Spinal cord (tissue), 10 donors: Measurements from ENCODE around the gene SYNGR1. TPM values are rescaled to one million over a fixed set of nuclear protein-coding genes. Genes with fewer than 3 reads are reported as not detected.

ENCODE experiments used
- DNase-seq, 6 donors: peaks; one replicate each; pipeline versions ENCODE4 v3.0.0 to v3.0.0-alpha.2; 2013 to 2015; ENCODE audit warnings: low spot score in 6 of 6, low read depth in 4 of 6
- H3K27ac ChIP-seq: one replicate; pipeline ENCODE4 v1.5.1; 2013; ENCODE audit warnings: low read depth, low read length, control low read depth
- H3K27me3 ChIP-seq: one replicate; pipeline ENCODE4 v1.6.1; 2013; ENCODE audit warnings: low read length; ENCODE audit not compliant: control insufficient read depth, insufficient read depth
- H3K36me3 ChIP-seq: one replicate; pipeline ENCODE4 v1.6.1; 2013; ENCODE audit warnings: low read length; ENCODE audit not compliant: control insufficient read depth, insufficient read depth
- H3K4me1 ChIP-seq: one replicate; pipeline ENCODE4 v1.6.1; 2013; ENCODE audit warnings: low read length; ENCODE audit not compliant: control insufficient read depth, insufficient read depth
- H3K4me3 ChIP-seq: one replicate; pipeline ENCODE4 v1.5.1; 2013; ENCODE audit warnings: low read depth, low read length, control low read depth
- H3K9me3 ChIP-seq: one replicate; pipeline ENCODE4 v1.6.1; 2013; ENCODE audit warnings: low read length; ENCODE audit not compliant: control insufficient read depth, insufficient read depth
- WGBS: methylation state at CpG from one replicate; pipeline ENCODE4 v1.1.5; 2013; ENCODE audit warnings: missing lambda C conversion rate; ENCODE audit not compliant: insufficient coverage; 5-methylcytosine and 5-hydroxymethylcytosine counted together
- polyA plus RNA-seq, 2 donors: library from polyadenylated mRNA; unstranded; fragments of 120-200 nt; gene quantifications; one replicate each; pipeline ENCODE4 v1.2.1, GENCODE V29; 2013; ENCODE audit not compliant: insufficient read length in 2 of 2
- total RNA-seq, 2 donors: library from RNA; depleted of rRNA in 1 of 2; stranded (reverse); fragments of 120-200 nt in 1 of 2; fragments of >200 nt in 1 of 2; gene quantifications; one replicate each; pipeline versions ENCODE4 v1.2.3 to v1.2.4, GENCODE V29; 2013 to 2014
- donor health status: healthy.

SYNGR1 gene
- total and polyA plus RNA-seq, 4 donors: 43.8 to 99.1 (median 71.0) TPM

DNA sequence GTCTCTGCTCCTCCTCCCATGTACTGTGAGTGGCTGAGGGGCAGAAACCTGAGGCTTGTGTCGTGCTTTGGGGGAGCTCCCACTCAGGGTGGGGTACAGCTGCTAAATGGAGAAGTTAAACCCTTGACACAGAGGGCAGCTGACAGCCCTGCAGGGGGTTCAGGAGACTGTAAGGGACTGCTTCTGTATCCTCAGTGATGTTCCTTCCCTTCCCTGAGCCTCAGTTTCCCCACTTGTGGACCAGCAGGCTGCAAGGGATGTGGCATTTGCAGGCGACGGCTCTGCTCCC, 15.6 kb downstream of the SYNGR1 start:
- 100% methylated on average over 3 of the region's 3 CpGs for WGBS
- Histone ChIP-seq H3K4me3 (no peak overlapping the region), H3K9me3 (no peaks in the 10 kb centered on the region), H3K36me3 (peaks cover 47% of the 10 kb centered on the region), H3K27ac (no peak overlapping the region), H3K4me1 (peaks cover 22% of the 10 kb centered on the region), H3K27me3 (no peaks in the 10 kb centered on the region)
- no peak for DNase-seq

DNA sequence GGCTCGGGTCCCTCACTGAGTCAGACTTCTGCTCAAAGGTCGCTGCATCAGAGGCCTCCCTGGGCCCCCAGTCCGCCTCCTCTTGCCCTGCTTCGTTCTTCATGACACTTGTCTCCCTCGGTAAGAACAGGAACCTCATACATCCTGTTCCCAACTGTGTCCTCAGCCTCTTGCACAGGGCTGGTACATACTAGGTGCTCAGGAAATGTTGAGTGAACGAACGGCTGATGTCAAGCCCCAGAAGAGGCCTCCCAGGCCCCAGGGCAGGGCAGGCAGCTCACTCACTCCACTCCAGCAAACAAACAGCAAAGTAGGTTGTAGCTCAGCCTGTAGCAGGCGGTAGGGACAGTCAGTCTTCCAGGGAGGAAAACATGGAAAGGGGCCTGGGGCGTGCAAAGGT, 17.2 kb downstream of the SYNGR1 start:
- DNase-seq: no peak
- Histone ChIP-seq H3K27me3 (no peaks in the 10 kb centered on the region), H3K36me3 (peaks cover 36% of the 10 kb centered on the region), H3K27ac (no peak overlapping the region), H3K4me3 (no peak overlapping the region), H3K9me3 (no peaks in the 10 kb centered on the region), H3K4me1 (peaks cover 22% of the 10 kb centered on the region)
- 95% methylated on average over 9 of the region's 9 CpGs for WGBS

DNA sequence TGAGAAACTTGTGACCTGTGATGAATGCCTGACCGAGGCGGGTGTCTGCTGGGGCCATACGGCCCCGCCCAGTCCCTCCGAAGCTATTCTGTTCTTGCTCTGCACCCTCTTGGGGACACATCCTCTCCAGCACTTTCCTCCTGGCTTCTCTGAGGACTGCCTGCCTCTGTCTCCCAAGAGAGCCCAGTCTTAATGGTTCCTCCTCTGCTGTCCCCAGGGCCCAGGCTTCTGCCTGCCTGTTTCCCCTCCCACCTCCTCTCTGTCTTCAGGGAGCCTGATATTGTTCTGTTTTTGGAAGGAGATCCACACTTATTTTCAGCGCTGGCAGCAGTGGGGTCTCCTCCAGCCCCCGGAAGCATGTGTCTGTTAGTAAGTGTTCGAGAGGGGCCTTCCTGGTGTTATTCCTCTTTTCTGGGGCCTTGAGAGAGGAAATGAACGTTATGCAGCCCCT, 18.7 kb downstream of the SYNGR1 start:
- WGBS: 78% methylated on average over 5 of the region's 9 CpGs
- no peak overlapping the region for H3K27ac ChIP-seq
- H3K27me3 ChIP-seq: no peaks in the 10 kb centered on the region
- H3K4me1 ChIP-seq: peaks cover 16% of the 10 kb centered on the region
- H3K9me3 ChIP-seq: no peaks in the 10 kb centered on the region
- no peak for DNase-seq
- no peak overlapping the region for H3K4me3 ChIP-seq
- peaks cover 30% of the 10 kb centered on the region for H3K36me3 ChIP-seq

DNA sequence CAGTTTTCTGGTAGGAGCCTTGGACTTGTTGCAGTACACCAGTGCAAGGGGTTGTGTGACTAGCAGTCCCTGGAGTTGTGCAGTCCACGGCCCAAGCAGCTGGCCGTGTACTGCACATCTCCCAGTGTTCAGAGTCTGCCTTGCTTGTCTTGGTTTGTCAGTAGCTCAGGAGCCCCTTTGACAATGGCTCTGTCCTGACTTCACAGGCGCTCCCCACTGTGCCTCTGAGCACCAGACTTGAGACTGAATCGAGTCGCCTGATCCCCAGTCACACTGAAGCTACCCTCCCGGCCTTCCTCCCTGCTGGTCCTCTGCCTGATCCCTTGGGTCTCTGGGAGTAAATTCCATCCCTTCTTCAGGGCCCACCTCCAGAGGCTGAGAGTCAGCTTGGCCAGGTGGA, 19.4 kb downstream of the SYNGR1 start:
- H3K27me3 ChIP-seq: no peaks in the 10 kb centered on the region
- WGBS: 89% methylated on average over 6 of the region's 6 CpGs
- peaks cover 33% of the 10 kb centered on the region for H3K36me3 ChIP-seq
- peaks cover 9% of the 10 kb centered on the region for H3K4me1 ChIP-seq
- no peak overlapping the region for H3K4me3 ChIP-seq
- DNase-seq: no peak
- H3K9me3 ChIP-seq: no peaks in the 10 kb centered on the region
- H3K27ac ChIP-seq: no peak overlapping the region

DNA sequence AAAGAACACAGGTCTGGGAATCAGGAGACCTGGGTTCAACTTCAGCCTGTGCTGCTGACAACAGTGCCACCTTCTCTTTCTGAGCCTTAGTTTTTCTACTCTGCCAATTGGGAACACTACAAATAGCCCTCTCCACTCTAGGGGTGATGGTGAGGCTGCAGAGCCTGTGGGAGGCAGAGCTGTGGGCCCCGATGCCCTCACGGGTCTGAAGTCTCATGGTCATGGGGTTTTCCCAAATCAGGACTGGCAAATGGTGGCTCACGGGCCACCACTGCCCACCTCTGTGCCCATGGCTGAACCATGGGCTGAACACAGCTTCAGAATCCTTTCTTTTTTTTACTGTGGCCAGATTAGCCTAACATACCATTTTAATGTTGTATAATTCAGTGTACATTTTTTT, 19.8 kb downstream of the SYNGR1 start:
- Histone ChIP-seq H3K9me3 (no peaks in the 10 kb centered on the region), H3K27ac (no peak overlapping the region), H3K4me1 (peaks cover 9% of the 10 kb centered on the region), H3K36me3 (peaks cover 37% of the 10 kb centered on the region), H3K4me3 (no peak overlapping the region), H3K27me3 (no peaks in the 10 kb centered on the region)
- WGBS: 87% methylated on average over 3 of the region's 3 CpGs
- no peak for DNase-seq

DNA sequence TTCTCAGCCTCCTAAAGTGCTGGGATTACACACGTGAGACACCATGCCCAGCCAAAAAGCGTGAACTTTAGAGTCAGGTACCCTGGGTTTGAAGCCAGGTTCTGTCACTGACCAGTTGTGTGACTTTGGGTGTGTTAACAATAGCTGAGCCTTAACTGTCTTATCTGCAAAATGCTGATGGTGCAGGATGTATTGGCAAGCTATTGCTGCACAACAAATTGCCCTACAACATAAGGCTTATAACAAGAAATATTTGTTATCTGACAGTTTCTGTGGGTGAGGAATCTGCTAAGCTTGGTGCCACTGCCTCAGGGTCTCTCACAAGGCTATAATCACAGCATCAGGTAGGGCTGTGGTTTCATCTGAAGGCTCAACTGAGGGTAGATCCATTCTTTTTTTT, 21.9 kb downstream of the SYNGR1 start:
- WGBS: 100% methylated on average over 1 of the region's 2 CpGs
- H3K27ac ChIP-seq: no peak overlapping the region

DNA sequence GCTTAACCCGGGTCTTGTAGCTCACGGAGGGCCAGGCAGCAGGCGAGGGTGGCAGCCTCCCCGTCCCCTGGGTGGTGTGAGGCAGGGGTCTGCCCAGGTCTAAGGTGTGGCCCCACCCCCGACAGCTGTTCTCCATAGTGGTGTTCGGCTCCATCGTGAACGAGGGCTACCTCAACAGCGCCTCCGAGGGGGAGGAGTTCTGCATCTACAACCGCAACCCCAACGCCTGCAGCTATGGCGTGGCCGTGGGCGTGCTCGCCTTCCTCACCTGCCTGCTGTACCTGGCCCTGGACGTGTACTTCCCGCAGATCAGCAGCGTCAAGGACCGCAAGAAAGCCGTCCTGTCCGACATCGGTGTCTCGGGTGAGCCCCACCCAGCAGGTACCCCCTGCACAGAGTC, 24.4 kb downstream of the SYNGR1 start:
- DNase-seq: no peak
- Histone ChIP-seq H3K4me1 (no peaks in the 10 kb centered on the region), H3K9me3 (no peaks in the 10 kb centered on the region), H3K27ac (no peak overlapping the region), H3K27me3 (no peaks in the 10 kb centered on the region), H3K36me3 (peaks cover 58% of the 10 kb centered on the region), H3K4me3 (no peak overlapping the region)
- 91% methylated on average over 24 of the region's 24 CpGs for WGBS

More for the DNA sequence above, 21.9 kb downstream of the SYNGR1 start:
- no peaks in the 10 kb centered on the region for H3K9me3 ChIP-seq
- DNase-seq: no peak
- H3K4me3 ChIP-seq: no peak overlapping the region
- H3K27me3 ChIP-seq: no peaks in the 10 kb centered on the region
- H3K4me1 ChIP-seq: peaks cover 9% of the 10 kb centered on the region
- H3K36me3 ChIP-seq: peaks cover 50% of the 10 kb centered on the region

DNA sequence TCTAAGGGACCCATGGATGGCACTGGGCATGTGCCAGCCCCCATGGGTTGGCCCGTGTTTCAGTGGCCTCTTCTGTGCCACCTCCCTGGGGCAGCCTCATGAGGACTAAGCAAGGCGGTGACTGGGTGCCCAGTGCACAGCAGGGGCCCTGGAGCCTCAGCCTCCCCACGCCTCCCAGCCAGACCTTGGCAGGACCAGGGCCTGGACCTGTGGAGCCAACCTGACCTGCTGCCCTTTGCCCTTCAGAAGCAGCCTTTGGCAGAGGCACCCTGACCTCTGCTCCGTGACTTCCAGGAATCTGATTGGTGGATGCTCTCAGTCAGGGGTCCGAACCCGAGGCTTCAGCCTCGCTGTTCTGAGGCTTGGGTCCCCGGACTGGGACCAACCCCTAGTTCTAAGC, 25.0 kb downstream of the SYNGR1 start:
- no peak overlapping the region for H3K4me3 ChIP-seq
- 89% methylated on average over 8 of the region's 8 CpGs for WGBS

DNA sequence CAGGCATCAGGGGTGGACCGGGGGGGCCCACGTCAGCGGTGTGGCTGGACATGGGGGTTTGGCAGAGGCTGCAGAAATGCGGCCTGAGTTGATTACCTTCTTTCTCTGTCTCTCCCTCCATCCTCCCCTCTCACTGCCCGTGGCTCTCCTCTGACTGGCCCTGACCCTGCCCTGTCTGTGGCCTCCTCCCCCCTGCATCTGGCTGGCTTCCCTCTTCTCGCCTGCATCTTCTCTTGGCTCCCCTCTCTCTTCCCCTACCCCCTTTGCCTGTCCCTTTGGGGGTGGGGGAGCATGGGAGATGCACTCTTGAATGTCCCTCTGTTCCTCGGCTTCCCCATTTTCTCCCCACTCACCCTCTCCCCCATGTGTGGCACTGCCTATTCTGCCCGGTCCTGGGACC, 25.9 kb downstream of the SYNGR1 start:
- Histone ChIP-seq H3K36me3 (peaks cover 69% of the 10 kb centered on the region), H3K4me3 (no peak overlapping the region), H3K27me3 (no peaks in the 10 kb centered on the region), H3K4me1 (no peaks in the 10 kb centered on the region), H3K27ac (no peak overlapping the region), H3K9me3 (no peaks in the 10 kb centered on the region)
- no peak for DNase-seq
- 83% methylated on average over 6 of the region's 8 CpGs for WGBS

More for the DNA sequence above, 25.0 kb downstream of the SYNGR1 start:
- no peaks in the 10 kb centered on the region for H3K9me3 ChIP-seq
- no peak for DNase-seq
- H3K27ac ChIP-seq: no peak overlapping the region
- H3K4me1 ChIP-seq: no peaks in the 10 kb centered on the region
- H3K36me3 ChIP-seq: peaks cover 64% of the 10 kb centered on the region
- H3K27me3 ChIP-seq: no peaks in the 10 kb centered on the region

DNA sequence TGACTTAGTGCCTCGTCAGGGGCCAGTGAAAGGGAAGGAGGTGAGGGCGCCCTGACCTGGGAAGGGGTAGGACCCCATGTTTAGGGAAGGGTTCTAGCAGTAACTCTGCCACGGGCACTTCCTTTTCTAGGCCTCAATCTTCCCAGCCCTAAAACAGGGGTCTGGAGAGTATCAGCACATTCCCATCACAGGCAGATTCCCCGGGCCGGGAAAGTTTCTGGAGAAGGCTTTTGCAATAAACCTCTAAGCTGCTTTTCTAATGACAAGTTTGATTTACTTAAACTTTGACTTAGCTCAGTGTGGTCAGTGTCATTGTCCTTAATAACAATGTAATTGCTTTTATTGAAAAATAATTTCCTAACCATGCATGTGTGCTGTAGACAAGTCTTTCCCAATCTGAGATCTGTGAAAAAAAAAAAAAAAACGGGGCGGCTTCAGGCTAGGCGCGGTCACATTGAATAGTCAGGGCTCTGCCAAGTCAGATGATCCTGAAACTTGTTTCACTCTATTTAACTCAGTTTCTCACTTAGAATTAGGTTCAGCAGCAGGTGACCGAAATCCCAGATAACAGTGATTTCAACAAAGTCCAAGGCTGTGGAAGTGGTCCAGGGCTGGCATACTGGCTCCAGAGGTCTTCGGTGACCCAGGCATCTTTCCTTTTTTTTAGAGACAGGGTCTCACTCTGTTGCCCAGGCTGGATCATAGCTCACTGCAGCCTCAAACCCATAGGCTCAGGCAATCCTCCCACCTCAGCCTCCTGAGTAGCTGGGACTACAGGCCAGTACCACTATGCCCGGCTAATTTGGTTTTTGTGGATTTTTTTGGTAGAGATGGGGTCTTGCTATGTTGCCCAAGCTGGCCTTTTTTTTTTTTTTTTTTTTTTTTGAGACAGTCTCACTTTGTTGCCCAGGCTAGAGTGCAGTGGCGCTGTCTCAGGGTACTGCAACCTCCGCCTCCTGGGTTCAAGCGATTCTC, 30.3 kb downstream of the SYNGR1 start:
- no peaks in the 10 kb centered on the region for H3K27me3 ChIP-seq
- no peak for DNase-seq
- H3K4me3 ChIP-seq: no peak overlapping the region
- H3K9me3 ChIP-seq: no peaks in the 10 kb centered on the region
- no peaks in the 10 kb centered on the region for H3K4me1 ChIP-seq
- peaks cover 90% of the 10 kb centered on the region for H3K36me3 ChIP-seq
- WGBS: 91% methylated on average over 6 of the region's 15 CpGs
- no peak overlapping the region for H3K27ac ChIP-seq
